Endothelial cell of umbilical vein (primary cell): ENCODE measurements around the gene LNPEP. TPM values are rescaled to one million over a fixed set of nuclear protein-coding genes. Genes with fewer than 3 reads are reported as not detected.

Experiments
- BruUV-seq: library from RNA; stranded (reverse); fragments of 400-500 nt; replicated peaks from 2 replicates; lab custom pipeline; 2021; lab: Mats Ljungman, UMichigan
- CTCF ChIA-PET: fragments of 300-600, 350-600 bp; sonication (Branson Sonifier 250); formaldehyde crosslinking; loops from one replicate; lab custom pipeline; 2021; ENCODE audit warnings: antibody characterized with exemption, inconsistent platforms; lab: Charles Lee
- POLR2A ChIA-PET: fragments of 300-600, 350-600 bp; sonication (Branson Sonifier 250); formaldehyde crosslinking; loops from one replicate; lab custom pipeline; 2021; ENCODE audit warnings: antibody characterized with exemption, inconsistent platforms; lab: Charles Lee
- DNase-seq: peaks from one replicate; pipeline ENCODE4 v3.0.0-alpha.2; 2011; ENCODE audit warnings: low read depth, low spot score
- FAIRE-seq: peaks from 2 replicates; lab custom pipeline; 2011; peaks lifted over from hg19 to GRCh38; lab: Jason Lieb, UNC
- H2AFZ ChIP-seq: 2 replicates; pipeline ENCODE4 v1.6.0; 2012; ENCODE audit warnings: low read depth, low read length, control low read depth, inconsistent platforms
- H3K27ac ChIP-seq: 2 replicates; pipeline ENCODE4 v1.5.1; 2011; ENCODE audit warnings: low read depth, mild to moderate bottlenecking, control low read depth, low read length, moderate library complexity; ENCODE audit not compliant: insufficient read depth
- H3K27me3 ChIP-seq, 2 experiments: 2 replicates each; pipeline versions ENCODE4 v1.6.0 to v1.6.1; 2011; ENCODE audit warnings: low read length in 2 of 2, mixed read lengths in 1 of 2; ENCODE audit not compliant: control insufficient read depth in 2 of 2, insufficient read depth in 2 of 2
- H3K36me3 ChIP-seq, 2 experiments: 2 replicates in 1 of 2; 3 replicates in 1 of 2; pipeline ENCODE4 v1.5.1; 2011; ENCODE audit warnings: low read length in 2 of 2, mild to moderate bottlenecking in 1 of 2, moderate library complexity in 1 of 2; ENCODE audit not compliant: control insufficient read depth in 2 of 2, insufficient read depth in 2 of 2; ENCODE audit errors: extremely low read depth in 1 of 2
- H3K4me1 ChIP-seq: 3 replicates; pipeline ENCODE4 v1.5.1; 2011; ENCODE audit warnings: mild to moderate bottlenecking, low read length; ENCODE audit not compliant: control insufficient read depth, insufficient read depth; ENCODE audit errors: extremely low read depth
- H3K4me2 ChIP-seq: 2 replicates; pipeline ENCODE4 v1.6.1; 2011; ENCODE audit warnings: low read length, control low read depth, mixed read lengths; ENCODE audit not compliant: insufficient read depth
- H3K4me3 ChIP-seq, 3 experiments: fragments of 200-600 bp in 1 of 3; sonication (generic), shearing (Covaris generic) in 1 of 3; replicated peaks in 1 of 3; 2 replicates each; pipeline ENCODE4 v1.5.1; 2011 to 2016; ENCODE audit warnings: control low read depth in 3 of 3, low read length in 3 of 3, mild to moderate bottlenecking in 2 of 3, inconsistent platforms in 1 of 3, low read depth in 1 of 3, moderate library complexity in 1 of 3; ENCODE audit not compliant: insufficient read depth in 1 of 3
- H3K79me2 ChIP-seq: 2 replicates; pipeline ENCODE4 v1.6.0; 2012; ENCODE audit warnings: low read length, inconsistent platforms; ENCODE audit not compliant: control insufficient read depth, insufficient read depth
- H3K9ac ChIP-seq: replicated peaks from 2 replicates; pipeline ENCODE3; 2011; ENCODE audit warnings: low read length, control low read depth; ENCODE audit not compliant: insufficient read depth; ENCODE audit errors: extremely low read depth
- H3K9me1 ChIP-seq: replicated peaks from 3 replicates; pipeline ENCODE4 v1.6.0; 2011; ENCODE audit warnings: mild to moderate bottlenecking, low read length; ENCODE audit not compliant: control insufficient read depth, insufficient read depth; ENCODE audit errors: extremely low read depth
- H3K9me3 ChIP-seq: replicated peaks from 2 replicates; pipeline ENCODE4 v1.5.1; 2012; ENCODE audit warnings: low read length, inconsistent platforms; ENCODE audit not compliant: control insufficient read depth, insufficient read depth
- H4K20me1 ChIP-seq: replicated peaks from 2 replicates; pipeline ENCODE3; 2011; ENCODE audit warnings: mild to moderate bottlenecking, low read length; ENCODE audit not compliant: control insufficient read depth, insufficient read depth; ENCODE audit errors: extremely low read depth
- EZH2 ChIP-seq: IDR thresholded peaks from 2 replicates; pipeline ENCODE4 v1.6.1; 2012; ENCODE audit warnings: borderline replicate concordance, low read depth, mild to moderate bottlenecking, moderate library complexity, low read length, inconsistent platforms; ENCODE audit not compliant: severe bottlenecking
- FOS ChIP-seq: IDR thresholded peaks from 2 replicates; pipeline ENCODE4 v1.6.1; 2011; ENCODE audit warnings: mild to moderate bottlenecking, low read length, moderate library complexity, borderline replicate concordance; ENCODE audit not compliant: insufficient read depth
- GATA2 ChIP-seq: IDR thresholded peaks from 2 replicates; pipeline ENCODE4 v1.7.0; 2011; ENCODE audit warnings: low read depth, mild to moderate bottlenecking, moderate library complexity, mixed read lengths, low read length; ENCODE audit not compliant: insufficient read length, insufficient read depth
- JUN ChIP-seq: IDR thresholded peaks from 2 replicates; pipeline ENCODE4 v1.6.1; 2011; ENCODE audit warnings: borderline replicate concordance, low read depth; ENCODE audit not compliant: insufficient read length, insufficient read depth
- MYC ChIP-seq: IDR thresholded peaks from one replicate; pipeline ENCODE4 v1.6.1; 2011; ENCODE audit warnings: mild to moderate bottlenecking, low read depth, low read length
- POLR2A ChIP-seq: IDR thresholded peaks from 2 replicates; pipeline ENCODE4 v1.6.1; 2012; ENCODE audit warnings: low read depth, mild to moderate bottlenecking, control low read depth, low read length
- POLR2AphosphoS5 ChIP-seq: IDR thresholded peaks from 2 replicates; pipeline ENCODE4 v1.6.1; 2012; ENCODE audit warnings: low read depth, mild to moderate bottlenecking, control low read depth, low read length, moderate library complexity; ENCODE audit not compliant: insufficient read depth
- dilution Hi-C: fragments of 300-500 bp; cut with MboI; formaldehyde crosslinking; loops from one replicate; pipeline ENCODE4 v1.15.0; 2019; ENCODE audit warnings: low sequenced_read_pairs; ENCODE audit not compliant: extremely low pct_ligation_motif_present
- intact Hi-C: fragments of 100-400 bp; cut with micrococcal nuclease; formaldehyde crosslinking; loops from one replicate; pipeline ENCODE4 v1.10.0; 2022
- polyA plus RNA-seq, 4 experiments: library from polyadenylated mRNA; depleted of rRNA in 3 of 4; stranded (reverse) in 3 of 4; unstranded in 1 of 4; fragments of >200 nt; gene quantifications; 2 replicates each; pipeline versions ENCODE4 v1.2.1 to v1.2.3, GENCODE V29; 2011 to 2012; ENCODE audit warnings: missing spikeins in 1 of 4
- total RNA-seq: library from RNA; stranded (reverse); gene quantifications from 2 replicates; pipeline ENCODE4 v1.2.3, GENCODE V29; 2021
- TF ChIP-seq, protein P1 (sequence below): IDR thresholded peaks from 2 replicates; pipeline ENCODE4 v1.6.1; 2011; ENCODE audit not compliant: insufficient read depth, insufficient read length
- TF ChIP-seq, protein P2 (sequence below), 2 donors: IDR thresholded peaks; 1 replicate in 1 of 2; 2 replicates in 1 of 2; pipeline ENCODE4 v1.5.1; 2011; ENCODE audit warnings: low read length in 2 of 2, mild to moderate bottlenecking in 2 of 2, moderate library complexity in 2 of 2, control low read depth in 1 of 2, inconsistent platforms in 1 of 2, low read depth in 1 of 2; ENCODE audit not compliant: insufficient read depth in 1 of 2; ENCODE audit errors: extremely low read depth in 1 of 2

LNPEP gene
- total and polyA plus RNA-seq, 2 donors (not counting 3 experiments of a cell fraction or from before 2014, with no cell fraction given), result 7.0 to 23.5 TPM

DNA sequence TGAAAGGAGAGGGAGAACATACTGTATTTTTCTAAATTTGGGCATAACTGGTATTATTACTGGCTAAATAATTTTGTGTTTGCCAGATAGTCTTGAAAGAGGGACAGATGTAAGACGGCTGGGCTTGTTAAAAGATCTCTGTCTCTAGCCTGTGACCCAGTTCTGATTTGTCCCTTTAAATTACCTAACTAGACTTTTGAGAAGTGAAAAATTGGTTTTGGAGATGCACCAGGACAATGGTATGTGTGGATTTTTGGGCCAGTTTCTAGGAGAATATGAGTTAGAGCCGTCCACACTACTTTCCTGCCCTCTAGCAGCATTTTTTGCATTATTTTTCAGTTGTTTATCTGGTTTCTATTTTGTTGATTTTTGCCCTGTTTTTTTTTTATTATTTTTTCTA lies 33.5 kb downstream of the LNPEP start:
- BruUV-seq, result no TSS peak

More for the DNA sequence above, 33.5 kb downstream of the LNPEP start:
- Histone ChIP-seq H3K9ac (no peak overlapping the region), H3K36me3 (no peaks in the 10 kb centered on the region), H3K9me3 (no peaks in the 10 kb centered on the region), H3K79me2 (peaks cover 41% of the 10 kb centered on the region), H3K27ac (no peak overlapping the region), H3K27me3 (no peaks in the 10 kb centered on the region), H3K4me1 (peaks cover 21% of the 10 kb centered on the region), H3K9me1 (no peaks in the 10 kb centered on the region), H2AFZ (no peak overlapping the region), H4K20me1 (peaks cover 5% of the 10 kb centered on the region), H3K4me3 (no peak overlapping the region), H3K4me2 (no peak overlapping the region)
- ChIA-PET CTCF (interaction anchor here (0.9 to 1.2 kb wide), 4 partner anchors 8 to 33 kb away, joined by 3 to 7 read pairs (median 4); partner anchors contain the start of gene LNPEP), POLR2A (interaction anchor here (0.6 kb wide), 1 partner anchor 376 kb away, joined by 3 read pairs; no protein-coding TSS in a partner anchor)
- dilution Hi-C loops, result no loop called here
- peak; percentile 34 for DNase-seq
- TF ChIP-seq POLR2AphosphoS5, result no peak
- TF ChIP-seq MYC, result no peak
- TF ChIP-seq, protein P1, sequence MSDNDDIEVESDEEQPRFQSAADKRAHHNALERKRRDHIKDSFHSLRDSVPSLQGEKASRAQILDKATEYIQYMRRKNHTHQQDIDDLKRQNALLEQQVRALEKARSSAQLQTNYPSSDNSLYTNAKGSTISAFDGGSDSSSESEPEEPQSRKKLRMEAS, result no peak
- no peak for TF ChIP-seq FOS
- TF ChIP-seq POLR2A, result no peak
- no peak for TF ChIP-seq EZH2
- no peak for TF ChIP-seq GATA2
- TF ChIP-seq, protein P2, sequence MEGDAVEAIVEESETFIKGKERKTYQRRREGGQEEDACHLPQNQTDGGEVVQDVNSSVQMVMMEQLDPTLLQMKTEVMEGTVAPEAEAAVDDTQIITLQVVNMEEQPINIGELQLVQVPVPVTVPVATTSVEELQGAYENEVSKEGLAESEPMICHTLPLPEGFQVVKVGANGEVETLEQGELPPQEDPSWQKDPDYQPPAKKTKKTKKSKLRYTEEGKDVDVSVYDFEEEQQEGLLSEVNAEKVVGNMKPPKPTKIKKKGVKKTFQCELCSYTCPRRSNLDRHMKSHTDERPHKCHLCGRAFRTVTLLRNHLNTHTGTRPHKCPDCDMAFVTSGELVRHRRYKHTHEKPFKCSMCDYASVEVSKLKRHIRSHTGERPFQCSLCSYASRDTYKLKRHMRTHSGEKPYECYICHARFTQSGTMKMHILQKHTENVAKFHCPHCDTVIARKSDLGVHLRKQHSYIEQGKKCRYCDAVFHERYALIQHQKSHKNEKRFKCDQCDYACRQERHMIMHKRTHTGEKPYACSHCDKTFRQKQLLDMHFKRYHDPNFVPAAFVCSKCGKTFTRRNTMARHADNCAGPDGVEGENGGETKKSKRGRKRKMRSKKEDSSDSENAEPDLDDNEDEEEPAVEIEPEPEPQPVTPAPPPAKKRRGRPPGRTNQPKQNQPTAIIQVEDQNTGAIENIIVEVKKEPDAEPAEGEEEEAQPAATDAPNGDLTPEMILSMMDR (IDR thresholded peaks at IDR 0.05; ENCODE audit: extremely low read depth in 1 of 2, insufficient read depth in 1 of 2, low read depth in 1 of 2, low read length in 2 of 2), result no peak
- no peak for TF ChIP-seq JUN
- intact Hi-C loops, result no loop called here
- no peak for FAIRE-seq
